ENCODE data around the gene RAB38. TPM values are rescaled to one million over a fixed set of nuclear protein-coding genes. Genes with fewer than 3 reads are reported as not detected.

Gene RAB38
- total RNA-seq, 2 donors from 2014 or later: 1.8 to 7.6 TPM

DNA sequence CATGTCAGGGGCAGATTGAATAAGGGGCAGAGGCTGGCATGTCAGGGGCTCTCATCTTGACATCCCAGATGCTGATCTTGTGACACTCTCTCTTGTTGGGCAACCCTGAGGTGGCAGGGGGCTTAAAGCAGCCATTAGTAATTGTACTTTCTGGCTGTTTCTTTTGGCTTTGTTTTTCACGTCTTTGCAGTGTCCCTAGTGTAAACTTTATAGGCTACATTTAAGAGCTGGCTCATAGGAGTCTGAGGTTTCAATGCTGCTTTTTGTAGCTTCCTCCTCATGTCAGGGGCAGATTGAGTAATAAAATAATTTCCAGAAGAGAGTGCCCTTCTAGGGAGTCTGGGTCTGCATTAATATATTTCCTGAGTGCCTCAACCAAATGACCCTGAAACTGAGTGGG is 86.1 kb downstream of the RAB38 start:
- WGBS: 21% methylated on average over 1 of the region's 1 CpG
- TF ChIP-seq, protein P1, sequence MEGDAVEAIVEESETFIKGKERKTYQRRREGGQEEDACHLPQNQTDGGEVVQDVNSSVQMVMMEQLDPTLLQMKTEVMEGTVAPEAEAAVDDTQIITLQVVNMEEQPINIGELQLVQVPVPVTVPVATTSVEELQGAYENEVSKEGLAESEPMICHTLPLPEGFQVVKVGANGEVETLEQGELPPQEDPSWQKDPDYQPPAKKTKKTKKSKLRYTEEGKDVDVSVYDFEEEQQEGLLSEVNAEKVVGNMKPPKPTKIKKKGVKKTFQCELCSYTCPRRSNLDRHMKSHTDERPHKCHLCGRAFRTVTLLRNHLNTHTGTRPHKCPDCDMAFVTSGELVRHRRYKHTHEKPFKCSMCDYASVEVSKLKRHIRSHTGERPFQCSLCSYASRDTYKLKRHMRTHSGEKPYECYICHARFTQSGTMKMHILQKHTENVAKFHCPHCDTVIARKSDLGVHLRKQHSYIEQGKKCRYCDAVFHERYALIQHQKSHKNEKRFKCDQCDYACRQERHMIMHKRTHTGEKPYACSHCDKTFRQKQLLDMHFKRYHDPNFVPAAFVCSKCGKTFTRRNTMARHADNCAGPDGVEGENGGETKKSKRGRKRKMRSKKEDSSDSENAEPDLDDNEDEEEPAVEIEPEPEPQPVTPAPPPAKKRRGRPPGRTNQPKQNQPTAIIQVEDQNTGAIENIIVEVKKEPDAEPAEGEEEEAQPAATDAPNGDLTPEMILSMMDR (IDR thresholded peaks at IDR 0.05): no peak
- H3K27me3 ChIP-seq (replicated peaks; ENCODE audit: insufficient read depth): no peaks in the 10 kb centered on the region
- no peaks in the 10 kb centered on the region for H3K36me3 ChIP-seq
- DNase-seq (ENCODE audit: low spot score): no peak
- no peak overlapping the region for H3K4me3 ChIP-seq
- no peaks in the 10 kb centered on the region for H3K9me3 ChIP-seq
- no peaks in the 10 kb centered on the region for H3K4me1 ChIP-seq (replicated peaks)
- intact Hi-C loops (cut with DNase I): no loop called here
- H3K27ac ChIP-seq: no peak overlapping the region

DNA sequence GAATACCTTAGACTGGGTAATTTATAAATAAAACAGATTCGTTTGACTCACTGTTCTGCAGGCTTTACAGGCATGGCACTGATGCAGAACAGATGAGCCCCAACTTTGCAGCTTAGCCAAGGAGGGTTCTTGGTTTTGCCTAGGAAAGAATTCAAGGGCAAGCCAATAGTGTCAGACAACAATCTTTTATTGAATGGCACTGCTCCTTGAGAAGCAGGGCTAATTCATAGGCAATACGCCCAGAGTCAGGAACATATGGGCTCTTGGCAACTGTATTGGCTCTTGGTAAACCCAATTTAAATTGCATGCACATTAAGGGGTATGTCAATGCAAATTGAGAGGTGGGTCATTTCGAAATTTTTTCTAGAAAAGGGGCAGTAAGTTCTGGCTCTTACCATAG is 87.9 kb downstream of the RAB38 start:
- H3K36me3 ChIP-seq: no peaks in the 10 kb centered on the region
- intact Hi-C loops (cut with DNase I): no loop called here

DNA sequence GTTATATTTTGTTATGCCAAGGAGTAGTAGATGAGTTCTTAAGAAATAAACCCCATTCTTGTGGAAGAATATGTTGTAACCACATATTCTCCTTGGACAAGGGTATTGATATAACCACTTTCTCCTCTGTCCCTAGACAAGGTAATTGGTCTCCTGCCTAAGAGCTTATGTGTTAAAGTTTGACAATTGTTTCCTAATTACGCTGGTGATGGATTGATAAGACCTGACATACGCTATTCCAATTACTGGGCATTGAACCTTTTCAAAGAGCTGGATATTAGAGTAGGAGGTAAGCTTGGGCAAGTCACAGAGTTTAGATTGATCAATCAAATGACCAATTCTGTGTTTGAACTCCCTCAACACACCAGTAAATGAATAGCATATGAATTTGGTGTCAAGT is 88.9 kb downstream of the RAB38 start:
- no peak for DNase-seq (ENCODE audit: low spot score)
- H3K4me3 ChIP-seq: no peak overlapping the region
- TF ChIP-seq POLR2A (IDR thresholded peaks at IDR 0.05): no peak
- TF ChIP-seq, protein P1 (IDR thresholded peaks at IDR 0.05): no peak
- no peak overlapping the region for H3K27ac ChIP-seq
- no peaks in the 10 kb centered on the region for H3K4me1 ChIP-seq (replicated peaks)
- H3K27me3 ChIP-seq (replicated peaks; ENCODE audit: insufficient read depth): no peaks in the 10 kb centered on the region
- intact Hi-C loops (cut with DNase I): no loop called here
- no peaks in the 10 kb centered on the region for H3K36me3 ChIP-seq
- WGBS: 90% methylated on average over 2 of the region's 2 CpGs
- H3K9me3 ChIP-seq: no peaks in the 10 kb centered on the region

More for the DNA sequence above, 87.9 kb downstream of the RAB38 start:
- 77% methylated on average over 3 of the region's 3 CpGs for WGBS
- DNase-seq (ENCODE audit: low spot score): no peak
- Histone ChIP-seq H3K9me3 (no peaks in the 10 kb centered on the region), H3K27me3 (replicated peaks; ENCODE audit: insufficient read depth) (no peaks in the 10 kb centered on the region), H3K27ac (no peak overlapping the region), H3K4me3 (no peak overlapping the region), H3K4me1 (replicated peaks) (no peaks in the 10 kb centered on the region)
- TF ChIP-seq, protein P1 (IDR thresholded peaks at IDR 0.05): no peak
- TF ChIP-seq POLR2AphosphoS5 (IDR thresholded peaks at IDR 0.05) (no peak), POLR2A (IDR thresholded peaks at IDR 0.05) (no peak)

DNA sequence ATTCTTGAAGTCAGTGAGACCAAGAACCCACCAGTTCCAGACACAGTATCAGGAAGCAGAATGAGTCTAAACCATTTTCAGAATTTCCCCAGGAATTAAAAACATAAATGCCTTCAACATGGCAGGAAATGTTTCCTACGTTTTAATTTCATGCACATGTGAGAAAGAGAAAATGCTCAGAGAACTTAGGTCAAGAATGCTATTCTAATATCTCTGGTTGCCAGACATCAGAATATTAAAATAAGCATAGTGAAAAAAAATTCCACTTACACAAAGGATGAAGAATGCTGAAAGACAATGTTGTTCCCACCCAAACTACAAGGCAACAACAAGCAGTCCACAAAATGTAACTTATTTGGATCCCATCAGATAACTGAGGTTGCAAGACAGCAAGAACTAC is 104.8 kb downstream of the RAB38 start:
- Histone ChIP-seq H3K36me3 (no peaks in the 10 kb centered on the region), H3K27ac (no peak overlapping the region), H3K4me1 (replicated peaks) (no peaks in the 10 kb centered on the region), H3K4me3 (no peak overlapping the region), H3K27me3 (replicated peaks; ENCODE audit: insufficient read depth) (no peaks in the 10 kb centered on the region), H3K9me3 (no peaks in the 10 kb centered on the region)
- intact Hi-C loops (cut with DNase I): no loop called here
- DNase-seq (ENCODE audit: low spot score): no peak
- 72% methylated on average over 1 of the region's 1 CpG for WGBS
- TF ChIP-seq, protein P1 (IDR thresholded peaks at IDR 0.05): no peak
- TF ChIP-seq POLR2AphosphoS5 (IDR thresholded peaks at IDR 0.05) (no peak), POLR2A (IDR thresholded peaks at IDR 0.05) (no peak)

DNA sequence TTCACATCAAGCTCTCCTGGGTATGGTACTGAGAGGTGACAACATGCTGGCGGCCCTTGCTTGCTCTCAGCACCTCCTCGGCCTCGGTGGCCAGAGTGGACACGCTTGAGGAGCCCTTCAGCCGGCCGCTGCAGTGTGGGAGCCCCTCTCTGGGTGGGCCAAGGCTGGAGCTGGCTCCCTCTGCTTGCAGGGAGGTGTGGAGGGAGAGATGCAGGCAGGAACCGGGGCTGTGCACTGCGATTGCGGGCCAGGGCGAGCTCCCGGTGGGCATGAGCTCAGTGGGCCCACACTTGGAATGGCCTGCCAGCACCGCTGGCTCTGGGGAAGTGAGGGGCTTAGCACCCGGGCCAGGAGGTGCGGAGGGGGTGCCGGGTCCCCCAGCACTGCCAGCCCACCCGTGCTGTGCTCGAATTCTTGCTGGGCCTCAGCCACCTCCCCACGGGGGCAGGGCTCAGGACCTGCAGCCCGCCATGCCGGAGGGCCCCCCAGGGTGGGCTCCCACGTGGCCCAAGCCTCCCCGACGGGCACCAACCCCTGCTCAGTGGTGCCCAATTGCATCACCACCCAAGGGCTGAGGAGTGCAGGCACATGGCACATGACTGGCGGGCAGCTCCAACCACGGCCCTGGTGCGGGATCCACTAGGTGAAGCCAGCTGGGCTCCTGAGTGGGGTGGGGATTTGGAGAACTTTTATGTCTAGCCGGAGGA is 106.2 kb downstream of the RAB38 start:
- H3K4me3 ChIP-seq: no peak overlapping the region
- H3K36me3 ChIP-seq: no peaks in the 10 kb centered on the region
- DNase-seq (ENCODE audit: low spot score): no peak
- intact Hi-C loops (cut with DNase I): no loop called here
- no peaks in the 10 kb centered on the region for H3K9me3 ChIP-seq
- no peaks in the 10 kb centered on the region for H3K27me3 ChIP-seq (replicated peaks; ENCODE audit: insufficient read depth)
- H3K27ac ChIP-seq: no peak overlapping the region
- TF ChIP-seq POLR2AphosphoS5 (IDR thresholded peaks at IDR 0.05): no peak
- TF ChIP-seq, protein P1 (IDR thresholded peaks at IDR 0.05): no peak
- TF ChIP-seq POLR2A (IDR thresholded peaks at IDR 0.05): no peak
- no peaks in the 10 kb centered on the region for H3K4me1 ChIP-seq (replicated peaks)
- 92% methylated on average over 27 of the region's 27 CpGs for WGBS
